H9 (cell line): ENCODE measurements around the gene BMPR1A. TPM values are rescaled to one million over a fixed set of nuclear protein-coding genes. Genes with fewer than 3 reads are reported as not detected.

Source experiments
- DNase-seq: peaks from one replicate; pipeline ENCODE4 v3.0.0-alpha.2; 2017
- H2AFZ ChIP-seq: one replicate; pipeline ENCODE4 v1.6.1; 2013; ENCODE audit warnings: mild to moderate bottlenecking, low read length, control low read depth, moderate library complexity
- H2AK5ac ChIP-seq: 2 replicates; pipeline ENCODE4 v1.6.1; 2013; ENCODE audit warnings: low read length, control low read depth, mixed read lengths; ENCODE audit not compliant: insufficient read length
- H2BK120ac ChIP-seq: one replicate; pipeline ENCODE4 v1.6.1; 2013; ENCODE audit warnings: low read depth, mild to moderate bottlenecking, low read length, control low read depth, inconsistent platforms; ENCODE audit not compliant: poor library complexity, severe bottlenecking
- H2BK12ac ChIP-seq: 2 replicates; pipeline ENCODE4 v1.6.1; 2013; ENCODE audit warnings: low read length, control low read depth, mixed read lengths, low read depth; ENCODE audit not compliant: insufficient read length
- H2BK15ac ChIP-seq: 2 replicates; pipeline ENCODE4 v1.6.1; 2013; ENCODE audit warnings: low read depth, low read length, control low read depth
- H2BK20ac ChIP-seq: one replicate; pipeline ENCODE4 v1.6.1; 2013; ENCODE audit warnings: low read depth, mild to moderate bottlenecking, low read length, control low read depth, inconsistent platforms; ENCODE audit not compliant: poor library complexity, severe bottlenecking
- H2BK5ac ChIP-seq: 2 replicates; pipeline ENCODE4 v1.6.1; 2013; ENCODE audit warnings: low read length, control low read depth, mixed read lengths; ENCODE audit not compliant: insufficient read length
- H3K14ac ChIP-seq: 2 replicates; pipeline ENCODE4 v1.6.1; 2013; ENCODE audit warnings: low read length, control low read depth; ENCODE audit not compliant: insufficient read depth
- H3K18ac ChIP-seq: 2 replicates; pipeline ENCODE4 v1.6.1; 2013; ENCODE audit warnings: low read depth, mild to moderate bottlenecking, mixed read lengths, low read length, control low read depth; ENCODE audit not compliant: insufficient read length
- H3K23ac ChIP-seq: 2 replicates; pipeline ENCODE4 v1.6.1; 2013; ENCODE audit warnings: low read length, control low read depth, mixed read lengths, low read depth; ENCODE audit not compliant: insufficient read length
- H3K23me2 ChIP-seq: 2 replicates; pipeline ENCODE4 v1.6.1; 2013; ENCODE audit warnings: low read depth, mild to moderate bottlenecking, mixed read lengths, low read length, control low read depth; ENCODE audit not compliant: insufficient read length, poor library complexity, severe bottlenecking
- H3K27ac ChIP-seq: 2 replicates; pipeline ENCODE4 v1.5.1; 2013; ENCODE audit warnings: low read length, control low read depth, mixed read lengths, low read depth; ENCODE audit not compliant: insufficient read length
- H3K27me3 ChIP-seq: 2 replicates; pipeline ENCODE4 v1.6.1; 2013; ENCODE audit warnings: low read length, control low read depth, inconsistent platforms; ENCODE audit not compliant: insufficient read depth
- H3K4ac ChIP-seq: 2 replicates; pipeline ENCODE4 v1.6.1; 2013; ENCODE audit warnings: low read depth, mild to moderate bottlenecking, control low read depth, inconsistent platforms, low read length, moderate library complexity
- H3K4me1 ChIP-seq: 2 replicates; pipeline ENCODE4 v1.6.1; 2013; ENCODE audit warnings: low read length, control low read depth, inconsistent platforms; ENCODE audit not compliant: insufficient read depth
- H3K4me2 ChIP-seq: 2 replicates; pipeline ENCODE4 v1.6.1; 2013; ENCODE audit warnings: low read length, control low read depth, mixed read lengths; ENCODE audit not compliant: insufficient read length, insufficient read depth
- H3K56ac ChIP-seq: 2 replicates; pipeline ENCODE4 v1.6.1; 2013; ENCODE audit warnings: low read depth, mild to moderate bottlenecking, mixed read lengths, low read length, control low read depth; ENCODE audit not compliant: insufficient read length
- H3K79me1 ChIP-seq: 2 replicates; pipeline ENCODE4 v1.6.1; 2013; ENCODE audit warnings: low read depth, mild to moderate bottlenecking, moderate library complexity, low read length, control low read depth, inconsistent platforms; ENCODE audit not compliant: insufficient read depth, poor library complexity, severe bottlenecking
- H3K79me2 ChIP-seq: 2 replicates; pipeline ENCODE4 v1.6.1; 2013; ENCODE audit warnings: low read length, control low read depth, inconsistent platforms; ENCODE audit not compliant: insufficient read depth
- H3K9ac ChIP-seq: 2 replicates; pipeline ENCODE4 v1.6.1; 2013; ENCODE audit warnings: low read length, control low read depth, mixed read lengths; ENCODE audit not compliant: insufficient read length; ENCODE audit errors: extremely low read depth
- H3K9me3 ChIP-seq: one replicate; pipeline ENCODE4 v1.6.1; 2013; ENCODE audit warnings: low read depth, low read length, inconsistent platforms; ENCODE audit not compliant: control insufficient read depth
- H3T11ph ChIP-seq: one replicate; pipeline ENCODE4 v1.6.1; 2013; ENCODE audit warnings: mild to moderate bottlenecking, low read length, control low read depth, inconsistent platforms
- H4K20me1 ChIP-seq: one replicate; pipeline ENCODE4 v1.6.1; 2013; ENCODE audit not compliant: control insufficient read depth, insufficient read length, insufficient read depth
- H4K5ac ChIP-seq: 2 replicates; pipeline ENCODE4 v1.6.1; 2013; ENCODE audit warnings: low read depth, mild to moderate bottlenecking, mixed read lengths, low read length, control low read depth; ENCODE audit not compliant: insufficient read length
- H4K8ac ChIP-seq: replicated peaks from 2 replicates; pipeline ENCODE4 v1.6.1; 2013; ENCODE audit warnings: low read length, control low read depth, mixed read lengths, low read depth; ENCODE audit not compliant: insufficient read length
- H4K91ac ChIP-seq: 2 replicates; pipeline ENCODE4 v1.6.1; 2013; ENCODE audit warnings: low read depth, mild to moderate bottlenecking, moderate library complexity, mixed read lengths, low read length, control low read depth; ENCODE audit not compliant: insufficient read length
- H3K27ac Mint-ChIP-seq, 3 experiments: 2 replicates in 2 of 3; 3 replicates in 1 of 3; pipeline ENCODE4 v1.8.0; 2020 to 2021; ENCODE audit warnings: mixed read lengths in 3 of 3, mild to moderate bottlenecking in 1 of 3, moderate library complexity in 1 of 3
- H3K27me3 Mint-ChIP-seq: 2 replicates; pipeline ENCODE4 v1.8.0; 2021; ENCODE audit warnings: low read depth, mild to moderate bottlenecking, moderate library complexity, mixed read lengths
- H3K36me3 Mint-ChIP-seq, 3 experiments: 2 replicates in 2 of 3; 3 replicates in 1 of 3; pipeline ENCODE4 v1.8.0; 2020 to 2021; ENCODE audit warnings: low read depth in 3 of 3, mixed read lengths in 3 of 3; ENCODE audit not compliant: insufficient read depth in 1 of 3
- H3K4me1 Mint-ChIP-seq, 2 experiments: 2 replicates each; pipeline ENCODE4 v1.8.0; 2020; ENCODE audit warnings: mixed read lengths in 2 of 2
- H3K4me3 Mint-ChIP-seq, 2 experiments: 2 replicates in 1 of 2; 3 replicates in 1 of 2; pipeline ENCODE4 v1.8.0; 2020 to 2021; ENCODE audit warnings: mild to moderate bottlenecking in 2 of 2, mixed read lengths in 2 of 2, moderate library complexity in 1 of 2
- H3K9me3 Mint-ChIP-seq, 2 experiments: 2 replicates in 1 of 2; 3 replicates in 1 of 2; pipeline ENCODE4 v1.8.0; 2020; ENCODE audit warnings: mild to moderate bottlenecking in 2 of 2, mixed read lengths in 2 of 2, moderate library complexity in 1 of 2
- WGBS: extraction: QIAGEN DNeasy Blood & Tissue Kit; methylation state at CpG from one replicate; pipeline ENCODE4 v1.1.7; 2013; ENCODE audit warnings: missing lambda C conversion rate, low lambda C conversion rate, mixed read lengths; ENCODE audit not compliant: insufficient read length; ENCODE audit errors: extremely low coverage; 5-methylcytosine and 5-hydroxymethylcytosine counted together
- total RNA-seq: library from RNA; stranded (reverse); gene quantifications from 2 replicates; pipeline ENCODE4 v1.2.1, GENCODE V29; 2021
- TF ChIP-seq, protein P1 (sequence below): fragments of 200-600 bp; sonication (generic); conservative IDR thresholded peaks from 3 replicates; pipeline ENCODE4 v1.8.0; 2021; ENCODE audit warnings: antibody characterized with exemption, mild to moderate bottlenecking

The BMPR1A gene
- total RNA-seq, 1 experiment from 2014 or later, result 138 TPM

DNA sequence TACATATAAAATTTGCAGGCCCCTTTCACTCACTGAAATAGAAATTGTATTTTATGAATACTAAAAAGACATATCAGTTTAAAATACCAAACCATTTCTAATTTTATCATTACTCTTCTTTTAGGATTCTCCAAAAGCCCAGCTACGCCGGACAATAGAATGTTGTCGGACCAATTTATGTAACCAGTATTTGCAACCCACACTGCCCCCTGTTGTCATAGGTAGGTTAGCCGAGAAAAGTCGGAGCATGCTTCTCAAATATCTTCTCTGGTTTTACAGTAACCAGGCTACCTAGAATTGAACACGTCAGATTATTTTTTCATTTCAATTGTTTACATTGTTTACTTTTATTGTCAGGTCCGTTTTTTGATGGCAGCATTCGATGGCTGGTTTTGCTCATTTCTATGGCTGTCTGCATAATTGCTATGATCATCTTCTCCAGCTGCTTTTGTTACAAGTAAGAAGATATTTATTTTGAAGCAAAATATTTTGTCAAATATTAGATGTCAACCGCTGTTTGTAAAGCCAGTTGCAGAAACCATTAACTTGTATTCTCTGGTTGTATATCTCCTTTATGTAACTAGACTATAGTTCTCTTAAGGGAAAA is 143.4 kb downstream of the BMPR1A start:
- no peaks in the 10 kb centered on the region for H3K23me2 ChIP-seq
- Mint-ChIP-seq H3K36me3 (peaks cover 27 to 62% (median 61%) of the 10 kb centered on the region in 3 experiments; a peak in 6 of 7 replicates), H3K4me3 (no peak overlapping the region), H3K9me3 (no peaks in the 10 kb centered on the region), H3K4me1 (peaks cover 17 to 18% of the 10 kb centered on the region in 2 experiments), H3K27me3 (no peaks in the 10 kb centered on the region), H3K27ac (no peak overlapping the region; a peak in 1 of 7 replicates)
- H3K4ac ChIP-seq, result no peak overlapping the region
- no peak overlapping the region for H2BK12ac ChIP-seq
- H3K18ac ChIP-seq, result no peak overlapping the region
- no peak overlapping the region for H2BK15ac ChIP-seq
- H2BK5ac ChIP-seq, result no peak overlapping the region
- H2AFZ ChIP-seq, result no peak overlapping the region
- no peaks in the 10 kb centered on the region for H3K9me3 ChIP-seq
- no peak for DNase-seq
- H3K27ac ChIP-seq, result no peak overlapping the region
- H2BK20ac ChIP-seq, result no peak overlapping the region
- no peak overlapping the region for H2AK5ac ChIP-seq
- no peak overlapping the region for H4K5ac ChIP-seq
- no peaks in the 10 kb centered on the region for H3K79me1 ChIP-seq
- no peaks in the 10 kb centered on the region for H4K20me1 ChIP-seq
- no peak overlapping the region for H2BK120ac ChIP-seq
- no peaks in the 10 kb centered on the region for H3K27me3 ChIP-seq
- no peak overlapping the region for H4K91ac ChIP-seq
- H3K4me2 ChIP-seq, result no peak overlapping the region
- no peak overlapping the region for H3K56ac ChIP-seq
- H4K8ac ChIP-seq, result no peak overlapping the region
- H3K9ac ChIP-seq, result no peak overlapping the region
- no peaks in the 10 kb centered on the region for H3K79me2 ChIP-seq
- TF ChIP-seq, protein P1, sequence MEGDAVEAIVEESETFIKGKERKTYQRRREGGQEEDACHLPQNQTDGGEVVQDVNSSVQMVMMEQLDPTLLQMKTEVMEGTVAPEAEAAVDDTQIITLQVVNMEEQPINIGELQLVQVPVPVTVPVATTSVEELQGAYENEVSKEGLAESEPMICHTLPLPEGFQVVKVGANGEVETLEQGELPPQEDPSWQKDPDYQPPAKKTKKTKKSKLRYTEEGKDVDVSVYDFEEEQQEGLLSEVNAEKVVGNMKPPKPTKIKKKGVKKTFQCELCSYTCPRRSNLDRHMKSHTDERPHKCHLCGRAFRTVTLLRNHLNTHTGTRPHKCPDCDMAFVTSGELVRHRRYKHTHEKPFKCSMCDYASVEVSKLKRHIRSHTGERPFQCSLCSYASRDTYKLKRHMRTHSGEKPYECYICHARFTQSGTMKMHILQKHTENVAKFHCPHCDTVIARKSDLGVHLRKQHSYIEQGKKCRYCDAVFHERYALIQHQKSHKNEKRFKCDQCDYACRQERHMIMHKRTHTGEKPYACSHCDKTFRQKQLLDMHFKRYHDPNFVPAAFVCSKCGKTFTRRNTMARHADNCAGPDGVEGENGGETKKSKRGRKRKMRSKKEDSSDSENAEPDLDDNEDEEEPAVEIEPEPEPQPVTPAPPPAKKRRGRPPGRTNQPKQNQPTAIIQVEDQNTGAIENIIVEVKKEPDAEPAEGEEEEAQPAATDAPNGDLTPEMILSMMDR, result peak; percentile 79
- H3T11ph ChIP-seq, result no peak overlapping the region
- no peak overlapping the region for H3K14ac ChIP-seq
- H3K23ac ChIP-seq, result no peak overlapping the region
- H3K4me1 ChIP-seq, result peaks cover 6% of the 10 kb centered on the region; the same call in 1 of the 2 replicates
- no CpG with 5 or more reads among the region's 9 CpGs for WGBS
